GM23338 (cell line): ENCODE data around the gene COX4I1.

Experiments
- EZH2 ChIP-seq: fragments of 200-600 bp; sonication (generic); IDR thresholded peaks from one replicate; pipeline ENCODE4 v1.8.0; 2017; ENCODE audit warnings: antibody characterized with exemption, mild to moderate bottlenecking, low read depth; ENCODE audit not compliant: unreplicated experiment
- EZH2phosphoT487 ChIP-seq: fragments of 200-600 bp; sonication (generic); IDR thresholded peaks from one replicate; pipeline ENCODE4 v1.8.1; 2018; ENCODE audit warnings: antibody characterized with exemption; ENCODE audit not compliant: unreplicated experiment
- JUNB ChIP-seq: IDR thresholded peaks from one replicate; pipeline ENCODE4 v1.6.1; 2016; ENCODE audit warnings: antibody characterized with exemption; ENCODE audit not compliant: unreplicated experiment
- NANOG ChIP-seq: IDR thresholded peaks from 2 replicates; pipeline ENCODE4 v1.6.1; 2016; ENCODE audit warnings: antibody characterized with exemption, borderline replicate concordance
- POLR2AphosphoS5 ChIP-seq: IDR thresholded peaks from 2 replicates; pipeline ENCODE4 v1.6.1; 2016; ENCODE audit warnings: antibody characterized with exemption, low read depth
- STAT1 ChIP-seq: IDR thresholded peaks from one replicate; pipeline ENCODE4 v1.6.1; 2016; ENCODE audit warnings: antibody characterized with exemption; ENCODE audit not compliant: unreplicated experiment
- ZNF331 ChIP-seq: fragments of 250-450 bp; sonication (Bioruptor Pico); IDR thresholded peaks from 2 replicates; pipeline ENCODE4 v1.5.0; 2020; ENCODE audit warnings: low read depth, mild to moderate bottlenecking, moderate library complexity
- TF ChIP-seq, protein P1 (sequence below), 2 experiments: fragments of 200-600 bp in 1 of 2; sonication (generic) in 1 of 2; conservative IDR thresholded peaks; 2 replicates each; pipeline versions ENCODE4 v1.5.1 to v1.6.1; 2016 to 2017; ENCODE audit warnings: antibody characterized with exemption in 2 of 2, low read depth in 2 of 2, mild to moderate bottlenecking in 2 of 2, moderate library complexity in 1 of 2
- TF ChIP-seq, protein P2 (sequence below): fragments of 250-450 bp; sonication (Bioruptor Pico); IDR thresholded peaks from 2 replicates; pipeline ENCODE4 v1.5.0; 2020; ENCODE audit warnings: mild to moderate bottlenecking, moderate library complexity

DNA sequence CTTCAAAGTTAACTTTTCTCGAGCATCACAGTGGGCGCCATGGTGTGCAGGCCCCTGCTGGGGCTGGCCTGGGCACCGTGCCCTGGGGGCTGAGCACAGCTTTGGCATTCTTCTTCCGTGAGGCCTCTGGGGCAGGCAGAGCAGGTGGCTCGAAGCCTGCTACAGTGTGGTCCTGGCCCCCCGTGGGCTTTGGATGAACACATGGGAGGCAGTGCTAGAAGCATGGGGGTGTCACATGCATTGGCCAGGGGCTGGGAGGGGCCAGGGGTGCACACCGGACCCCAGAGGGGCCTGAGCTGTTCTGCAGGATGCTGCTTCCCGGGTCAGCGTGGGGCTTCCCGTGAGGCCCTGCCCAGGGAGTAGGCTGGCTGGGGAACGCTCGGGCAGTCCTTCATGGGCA, 36.5 kb upstream of the COX4I1 start:
- TF ChIP-seq, protein P1, sequence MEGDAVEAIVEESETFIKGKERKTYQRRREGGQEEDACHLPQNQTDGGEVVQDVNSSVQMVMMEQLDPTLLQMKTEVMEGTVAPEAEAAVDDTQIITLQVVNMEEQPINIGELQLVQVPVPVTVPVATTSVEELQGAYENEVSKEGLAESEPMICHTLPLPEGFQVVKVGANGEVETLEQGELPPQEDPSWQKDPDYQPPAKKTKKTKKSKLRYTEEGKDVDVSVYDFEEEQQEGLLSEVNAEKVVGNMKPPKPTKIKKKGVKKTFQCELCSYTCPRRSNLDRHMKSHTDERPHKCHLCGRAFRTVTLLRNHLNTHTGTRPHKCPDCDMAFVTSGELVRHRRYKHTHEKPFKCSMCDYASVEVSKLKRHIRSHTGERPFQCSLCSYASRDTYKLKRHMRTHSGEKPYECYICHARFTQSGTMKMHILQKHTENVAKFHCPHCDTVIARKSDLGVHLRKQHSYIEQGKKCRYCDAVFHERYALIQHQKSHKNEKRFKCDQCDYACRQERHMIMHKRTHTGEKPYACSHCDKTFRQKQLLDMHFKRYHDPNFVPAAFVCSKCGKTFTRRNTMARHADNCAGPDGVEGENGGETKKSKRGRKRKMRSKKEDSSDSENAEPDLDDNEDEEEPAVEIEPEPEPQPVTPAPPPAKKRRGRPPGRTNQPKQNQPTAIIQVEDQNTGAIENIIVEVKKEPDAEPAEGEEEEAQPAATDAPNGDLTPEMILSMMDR (conservative IDR thresholded peaks at IDR 0.05; ENCODE audit: low read depth in 2 of 2): no peak
- TF ChIP-seq STAT1 (no peak), NANOG (no peak), POLR2AphosphoS5 (no peak), JUNB (no peak), EZH2phosphoT487 (no peak), EZH2 (no peak), ZNF331 (CRISPR knock-in tag) (no peak)
- TF ChIP-seq, protein P2, sequence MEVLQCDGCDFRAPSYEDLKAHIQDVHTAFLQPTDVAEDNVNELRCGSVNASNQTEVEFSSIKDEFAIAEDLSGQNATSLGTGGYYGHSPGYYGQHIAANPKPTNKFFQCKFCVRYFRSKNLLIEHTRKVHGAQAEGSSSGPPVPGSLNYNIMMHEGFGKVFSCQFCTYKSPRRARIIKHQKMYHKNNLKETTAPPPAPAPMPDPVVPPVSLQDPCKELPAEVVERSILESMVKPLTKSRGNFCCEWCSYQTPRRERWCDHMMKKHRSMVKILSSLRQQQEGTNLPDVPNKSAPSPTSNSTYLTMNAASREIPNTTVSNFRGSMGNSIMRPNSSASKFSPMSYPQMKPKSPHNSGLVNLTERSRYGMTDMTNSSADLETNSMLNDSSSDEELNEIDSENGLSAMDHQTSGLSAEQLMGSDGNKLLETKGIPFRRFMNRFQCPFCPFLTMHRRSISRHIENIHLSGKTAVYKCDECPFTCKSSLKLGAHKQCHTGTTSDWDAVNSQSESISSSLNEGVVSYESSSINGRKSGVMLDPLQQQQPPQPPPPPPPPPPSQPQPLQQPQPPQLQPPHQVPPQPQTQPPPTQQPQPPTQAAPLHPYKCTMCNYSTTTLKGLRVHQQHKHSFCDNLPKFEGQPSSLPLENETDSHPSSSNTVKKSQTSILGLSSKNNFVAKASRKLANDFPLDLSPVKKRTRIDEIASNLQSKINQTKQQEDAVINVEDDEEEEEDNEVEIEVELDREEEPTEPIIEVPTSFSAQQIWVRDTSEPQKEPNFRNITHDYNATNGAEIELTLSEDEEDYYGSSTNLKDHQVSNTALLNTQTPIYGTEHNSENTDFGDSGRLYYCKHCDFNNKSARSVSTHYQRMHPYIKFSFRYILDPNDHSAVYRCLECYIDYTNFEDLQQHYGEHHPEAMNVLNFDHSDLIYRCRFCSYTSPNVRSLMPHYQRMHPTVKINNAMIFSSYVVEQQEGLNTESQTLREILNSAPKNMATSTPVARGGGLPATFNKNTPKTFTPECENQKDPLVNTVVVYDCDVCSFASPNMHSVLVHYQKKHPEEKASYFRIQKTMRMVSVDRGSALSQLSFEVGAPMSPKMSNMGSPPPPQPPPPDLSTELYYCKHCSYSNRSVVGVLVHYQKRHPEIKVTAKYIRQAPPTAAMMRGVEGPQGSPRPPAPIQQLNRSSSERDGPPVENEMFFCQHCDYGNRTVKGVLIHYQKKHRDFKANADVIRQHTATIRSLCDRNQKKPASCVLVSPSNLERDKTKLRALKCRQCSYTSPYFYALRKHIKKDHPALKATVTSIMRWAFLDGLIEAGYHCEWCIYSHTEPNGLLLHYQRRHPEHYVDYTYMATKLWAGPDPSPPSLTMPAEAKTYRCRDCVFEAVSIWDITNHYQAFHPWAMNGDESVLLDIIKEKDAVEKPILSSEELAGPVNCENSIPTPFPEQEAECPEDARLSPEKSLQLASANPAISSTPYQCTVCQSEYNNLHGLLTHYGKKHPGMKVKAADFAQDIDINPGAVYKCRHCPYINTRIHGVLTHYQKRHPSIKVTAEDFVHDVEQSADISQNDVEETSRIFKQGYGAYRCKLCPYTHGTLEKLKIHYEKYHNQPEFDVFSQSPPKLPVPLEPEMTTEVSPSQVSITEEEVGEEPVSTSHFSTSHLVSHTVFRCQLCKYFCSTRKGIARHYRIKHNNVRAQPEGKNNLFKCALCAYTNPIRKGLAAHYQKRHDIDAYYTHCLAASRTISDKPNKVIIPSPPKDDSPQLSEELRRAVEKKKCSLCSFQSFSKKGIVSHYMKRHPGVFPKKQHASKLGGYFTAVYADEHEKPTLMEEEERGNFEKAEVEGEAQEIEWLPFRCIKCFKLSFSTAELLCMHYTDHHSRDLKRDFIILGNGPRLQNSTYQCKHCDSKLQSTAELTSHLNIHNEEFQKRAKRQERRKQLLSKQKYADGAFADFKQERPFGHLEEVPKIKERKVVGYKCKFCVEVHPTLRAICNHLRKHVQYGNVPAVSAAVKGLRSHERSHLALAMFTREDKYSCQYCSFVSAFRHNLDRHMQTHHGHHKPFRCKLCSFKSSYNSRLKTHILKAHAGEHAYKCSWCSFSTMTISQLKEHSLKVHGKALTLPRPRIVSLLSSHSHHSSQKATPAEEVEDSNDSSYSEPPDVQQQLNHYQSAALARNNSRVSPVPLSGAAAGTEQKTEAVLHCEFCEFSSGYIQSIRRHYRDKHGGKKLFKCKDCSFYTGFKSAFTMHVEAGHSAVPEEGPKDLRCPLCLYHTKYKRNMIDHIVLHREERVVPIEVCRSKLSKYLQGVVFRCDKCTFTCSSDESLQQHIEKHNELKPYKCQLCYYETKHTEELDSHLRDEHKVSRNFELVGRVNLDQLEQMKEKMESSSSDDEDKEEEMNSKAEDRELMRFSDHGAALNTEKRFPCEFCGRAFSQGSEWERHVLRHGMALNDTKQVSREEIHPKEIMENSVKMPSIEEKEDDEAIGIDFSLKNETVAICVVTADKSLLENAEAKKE (CRISPR knock-in tag): no peak
